MG63 (cell line): Measurements from ENCODE around the gene PALS2. TPM values are rescaled to one million over a fixed set of nuclear protein-coding genes. Genes with fewer than 3 reads are reported as not detected.

Source experiments
- DNase-seq: peaks from one replicate; pipeline ENCODE4 v3.0.0-alpha.2; 2020
- H3K27me3 ChIP-seq: fragments of 250-450 bp; sonication (Bioruptor Pico); 2 replicates; pipeline ENCODE4 v1.5.1; 2020; ENCODE audit warnings: mild to moderate bottlenecking, moderate library complexity
- H3K36me3 ChIP-seq: fragments of 250-450 bp; sonication (Bioruptor Pico); 2 replicates; pipeline ENCODE4 v1.5.1; 2020; ENCODE audit warnings: mild to moderate bottlenecking, moderate library complexity
- H3K4me3 ChIP-seq: fragments of 250-450 bp; sonication (Bioruptor Pico); 2 replicates; pipeline ENCODE4 v1.5.1; 2020; ENCODE audit warnings: mild to moderate bottlenecking, moderate library complexity
- H3K9me3 ChIP-seq: fragments of 250-450 bp; sonication (Bioruptor Pico); 2 replicates; pipeline ENCODE4 v1.5.1; 2020; ENCODE audit warnings: mild to moderate bottlenecking, moderate library complexity
- total RNA-seq: library from RNA; depleted of rRNA; stranded (reverse); fragments of >200 nt; shearing (Covaris generic); gene quantifications from 2 replicates; pipeline ENCODE4 v1.2.3, GENCODE V29; 2014; ENCODE audit warnings: low replicate concordance; rRNA removed

PALS2 gene, protein sequence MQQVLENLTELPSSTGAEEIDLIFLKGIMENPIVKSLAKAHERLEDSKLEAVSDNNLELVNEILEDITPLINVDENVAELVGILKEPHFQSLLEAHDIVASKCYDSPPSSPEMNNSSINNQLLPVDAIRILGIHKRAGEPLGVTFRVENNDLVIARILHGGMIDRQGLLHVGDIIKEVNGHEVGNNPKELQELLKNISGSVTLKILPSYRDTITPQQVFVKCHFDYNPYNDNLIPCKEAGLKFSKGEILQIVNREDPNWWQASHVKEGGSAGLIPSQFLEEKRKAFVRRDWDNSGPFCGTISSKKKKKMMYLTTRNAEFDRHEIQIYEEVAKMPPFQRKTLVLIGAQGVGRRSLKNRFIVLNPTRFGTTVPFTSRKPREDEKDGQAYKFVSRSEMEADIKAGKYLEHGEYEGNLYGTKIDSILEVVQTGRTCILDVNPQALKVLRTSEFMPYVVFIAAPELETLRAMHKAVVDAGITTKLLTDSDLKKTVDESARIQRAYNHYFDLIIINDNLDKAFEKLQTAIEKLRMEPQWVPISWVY
- total RNA-seq: 31.9 and 40.6 TPM in 2 replicates

DNA sequence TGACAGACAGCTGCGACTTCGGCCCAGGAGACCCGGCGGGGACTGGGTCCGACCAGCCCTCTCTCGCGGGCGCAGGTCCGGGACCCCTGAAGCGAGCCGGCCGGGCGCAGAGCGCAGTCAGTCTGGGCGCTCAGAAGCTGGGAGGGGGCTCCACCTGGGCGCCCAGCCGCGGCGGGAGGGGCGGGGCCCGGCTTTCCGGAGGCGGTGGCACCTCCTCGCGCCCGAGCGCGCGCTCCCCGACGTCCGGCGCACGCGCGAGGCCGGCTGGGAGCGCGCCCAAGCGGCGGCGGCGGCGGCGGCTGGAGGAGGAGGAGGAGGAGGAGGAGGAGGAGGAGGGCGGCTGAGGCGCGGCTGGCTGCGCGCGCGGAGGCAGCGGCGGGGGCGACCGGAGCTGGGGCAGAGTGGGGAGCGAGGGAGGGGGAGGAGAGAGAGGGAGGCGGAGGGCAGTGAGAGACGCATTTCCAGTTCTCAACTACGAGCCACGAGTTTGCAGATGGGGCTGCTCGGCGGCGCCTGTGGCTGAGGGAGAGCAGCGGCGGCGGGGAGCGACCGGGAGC lies at the start of gene PALS2:
Gene PALS2 (plus strand): TSS at position 456 of the 557 bp plus-strand sequence. CDS start 50,216 bp downstream, outside the sequence.
- no peaks in the 10 kb centered on the region for H3K9me3 ChIP-seq
- no peaks in the 10 kb centered on the region for H3K36me3 ChIP-seq
- peaks cover 8% of the 10 kb centered on the region for H3K27me3 ChIP-seq
- H3K4me3 ChIP-seq: peak within 1 kb of the TSS; percentile 87
- DNase-seq: peak; percentile 83

DNA sequence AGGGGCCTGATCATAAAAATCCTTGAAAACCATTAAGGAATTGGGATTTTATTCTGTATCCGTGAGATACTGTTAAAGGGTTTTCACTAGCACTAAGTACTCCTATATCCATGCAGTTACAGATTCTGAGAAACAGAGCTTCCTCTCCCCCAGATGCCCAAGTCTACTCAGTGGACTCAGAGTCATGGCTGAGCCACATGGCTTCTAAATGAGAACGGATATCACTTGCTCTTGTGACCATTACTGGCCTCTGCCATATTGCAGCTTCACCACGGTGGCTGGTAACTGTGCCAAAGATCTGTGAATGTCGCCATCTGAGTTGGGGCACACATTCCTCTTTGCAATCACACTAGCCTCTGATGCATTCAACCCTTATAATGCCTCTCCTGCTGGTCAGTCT lies 42.0 kb upstream of the PALS2 start:
- Histone ChIP-seq H3K9me3 (no peaks in the 10 kb centered on the region), H3K27me3 (peaks cover 13% of the 10 kb centered on the region; the same call in 1 of the 2 replicates), H3K4me3 (no peak overlapping the region), H3K36me3 (no peaks in the 10 kb centered on the region)
- no peak for DNase-seq

DNA sequence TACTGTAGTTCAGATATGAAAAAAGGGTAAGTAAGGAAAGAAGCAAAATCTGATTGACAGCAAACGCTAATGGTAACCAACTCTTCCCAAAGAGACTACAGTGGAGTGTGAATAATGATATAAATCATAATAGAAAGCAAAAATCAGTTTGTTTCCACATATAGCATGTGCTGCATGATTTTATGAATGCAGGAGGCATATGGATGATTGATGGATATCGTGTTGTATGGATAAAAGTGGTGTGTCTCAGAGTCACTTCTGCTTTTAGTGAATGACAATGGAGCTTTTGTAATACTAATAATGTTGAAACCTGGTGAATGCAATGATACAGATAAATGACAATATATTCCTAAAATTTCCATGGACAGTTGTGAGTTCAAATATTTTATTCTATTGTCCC lies 36.6 kb upstream of the PALS2 start:
- no peak for DNase-seq
- H3K27me3 ChIP-seq: peaks cover 6% of the 10 kb centered on the region
- no peak overlapping the region for H3K4me3 ChIP-seq
- no peaks in the 10 kb centered on the region for H3K9me3 ChIP-seq
- H3K36me3 ChIP-seq: no peaks in the 10 kb centered on the region

DNA sequence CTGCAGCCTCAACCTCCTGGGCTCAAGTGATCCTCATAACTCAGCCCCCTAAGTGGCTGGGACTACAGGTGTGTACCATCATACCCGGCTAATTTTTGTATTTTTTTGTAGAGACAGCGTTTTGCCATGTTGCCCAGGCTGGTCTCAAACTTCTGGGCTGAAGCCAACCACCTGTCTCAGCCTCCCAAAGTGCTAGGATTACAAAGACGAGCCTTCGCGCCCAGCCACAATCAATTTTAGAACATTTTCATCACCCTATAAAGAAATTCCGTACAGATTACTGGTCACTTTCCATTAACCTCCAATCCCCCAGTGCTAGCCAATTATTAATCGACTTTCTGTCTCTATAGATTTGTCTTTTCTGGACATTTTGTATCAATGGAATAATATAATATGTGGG lies 32.3 kb upstream of the PALS2 start:
- peaks cover 8% of the 10 kb centered on the region for H3K27me3 ChIP-seq
- no peak for DNase-seq
- H3K9me3 ChIP-seq: no peaks in the 10 kb centered on the region

DNA sequence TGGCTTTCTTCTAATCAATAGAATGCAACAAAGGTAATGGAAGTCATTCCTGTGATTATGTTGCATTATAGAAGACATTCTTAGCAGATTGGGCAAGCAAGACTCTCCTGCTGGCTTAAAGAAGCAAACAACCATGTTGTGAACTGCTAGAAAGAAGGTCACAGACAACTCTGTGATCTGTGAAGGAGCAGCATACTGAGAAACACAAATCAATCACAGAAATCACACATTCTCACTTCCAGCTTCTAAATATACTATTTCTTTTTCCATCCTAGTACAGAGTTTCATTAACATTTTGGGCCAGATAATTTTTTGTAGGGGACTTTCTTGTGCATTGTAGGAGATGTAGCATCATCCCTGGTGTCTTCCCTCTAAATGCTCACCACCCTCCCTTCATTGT lies 28.0 kb upstream of the PALS2 start:
- H3K9me3 ChIP-seq: no peaks in the 10 kb centered on the region
- no peaks in the 10 kb centered on the region for H3K36me3 ChIP-seq
- no peak for DNase-seq
- peaks cover 5% of the 10 kb centered on the region for H3K27me3 ChIP-seq
- no peak overlapping the region for H3K4me3 ChIP-seq

More for the DNA sequence above, 32.3 kb upstream of the PALS2 start:
- Histone ChIP-seq H3K36me3 (no peaks in the 10 kb centered on the region), H3K4me3 (no peak overlapping the region)

DNA sequence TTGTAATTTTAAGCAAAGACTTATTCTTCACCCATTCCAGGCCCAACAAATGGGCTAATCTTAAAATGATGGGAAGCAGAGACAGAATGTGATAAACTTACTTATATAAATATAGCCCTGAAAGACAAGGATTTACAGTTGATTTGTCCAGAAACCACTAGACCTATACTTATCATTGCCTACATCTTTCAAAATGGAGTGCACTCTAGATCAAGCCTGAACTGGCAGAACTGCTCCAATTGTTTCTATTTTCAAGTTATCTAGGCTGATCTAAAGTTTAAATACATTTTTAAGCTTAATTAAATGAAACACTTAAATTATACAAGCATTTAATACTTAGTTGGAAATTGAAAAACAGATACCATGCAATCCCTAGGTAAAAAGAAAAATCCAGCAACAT lies 24.9 kb upstream of the PALS2 start:
- H3K4me3 ChIP-seq: no peak overlapping the region
- no peak for DNase-seq
- no peaks in the 10 kb centered on the region for H3K36me3 ChIP-seq
- H3K9me3 ChIP-seq: no peaks in the 10 kb centered on the region
- H3K27me3 ChIP-seq: peaks cover 7% of the 10 kb centered on the region

DNA sequence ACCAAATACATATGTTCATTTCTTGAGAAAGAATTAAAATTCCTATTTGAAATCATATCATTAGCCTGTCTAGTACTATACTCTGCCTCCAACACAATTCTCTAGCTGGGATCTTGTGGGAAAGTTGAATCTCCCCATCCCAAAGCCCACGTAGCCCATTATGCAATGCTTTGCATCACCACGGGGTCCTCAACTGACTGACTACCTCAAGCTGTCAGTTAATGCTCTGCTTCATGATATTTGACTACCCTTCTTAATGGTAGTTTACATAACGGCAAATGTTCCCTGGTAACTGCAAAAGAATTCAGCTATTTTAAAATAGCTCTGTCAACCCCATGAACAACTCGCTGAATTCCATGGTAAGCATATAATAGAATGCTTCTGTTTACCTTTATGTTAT lies 23.3 kb upstream of the PALS2 start:
- Histone ChIP-seq H3K36me3 (no peaks in the 10 kb centered on the region), H3K4me3 (no peak overlapping the region), H3K27me3 (peaks cover 2% of the 10 kb centered on the region; the same call in 1 of the 2 replicates), H3K9me3 (no peaks in the 10 kb centered on the region)
- DNase-seq: no peak

DNA sequence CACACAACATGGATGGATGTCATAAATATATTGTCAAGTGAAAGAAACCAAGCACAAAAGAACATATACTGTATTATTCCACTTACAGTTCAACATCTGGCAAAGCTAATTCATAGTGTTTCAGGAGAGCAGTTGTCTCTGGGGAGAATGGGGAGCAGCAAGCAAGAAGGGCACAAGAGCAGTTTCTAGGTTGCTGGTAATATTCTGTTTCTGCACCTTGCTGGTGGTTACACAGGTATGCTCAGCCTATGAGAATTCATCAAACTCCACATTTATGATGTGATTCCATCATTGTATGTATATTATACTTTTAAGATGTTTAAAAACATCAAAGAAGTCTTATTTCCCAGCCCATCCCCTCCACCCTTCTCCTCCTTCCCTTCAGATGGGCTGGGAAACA lies 18.1 kb upstream of the PALS2 start:
- DNase-seq: no peak
- Histone ChIP-seq H3K9me3 (no peaks in the 10 kb centered on the region), H3K36me3 (no peaks in the 10 kb centered on the region), H3K27me3 (peaks cover 2% of the 10 kb centered on the region; the same call in 1 of the 2 replicates), H3K4me3 (no peak overlapping the region)

DNA sequence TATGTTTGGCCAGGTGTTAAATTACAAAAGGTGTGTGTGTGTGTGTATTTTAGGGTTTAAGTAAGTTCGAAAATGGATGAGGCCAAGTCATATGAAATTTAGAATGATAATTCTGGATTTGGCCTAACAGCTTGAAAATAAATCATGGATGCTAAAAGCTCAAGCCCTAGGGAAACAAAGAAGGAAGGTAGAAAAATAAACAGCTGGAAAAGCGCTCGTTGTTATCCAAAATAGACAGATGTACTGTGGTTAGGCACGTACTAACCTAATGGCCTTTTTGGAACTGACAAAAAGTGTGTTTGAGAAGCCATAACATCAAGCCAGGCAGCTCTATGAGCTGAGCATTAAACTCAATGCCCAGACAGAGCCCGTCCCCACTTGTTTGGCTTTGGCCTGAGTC lies 17.5 kb upstream of the PALS2 start:
- no peak overlapping the region for H3K4me3 ChIP-seq
- no peaks in the 10 kb centered on the region for H3K27me3 ChIP-seq
- no peak for DNase-seq
- no peaks in the 10 kb centered on the region for H3K36me3 ChIP-seq
- no peaks in the 10 kb centered on the region for H3K9me3 ChIP-seq

DNA sequence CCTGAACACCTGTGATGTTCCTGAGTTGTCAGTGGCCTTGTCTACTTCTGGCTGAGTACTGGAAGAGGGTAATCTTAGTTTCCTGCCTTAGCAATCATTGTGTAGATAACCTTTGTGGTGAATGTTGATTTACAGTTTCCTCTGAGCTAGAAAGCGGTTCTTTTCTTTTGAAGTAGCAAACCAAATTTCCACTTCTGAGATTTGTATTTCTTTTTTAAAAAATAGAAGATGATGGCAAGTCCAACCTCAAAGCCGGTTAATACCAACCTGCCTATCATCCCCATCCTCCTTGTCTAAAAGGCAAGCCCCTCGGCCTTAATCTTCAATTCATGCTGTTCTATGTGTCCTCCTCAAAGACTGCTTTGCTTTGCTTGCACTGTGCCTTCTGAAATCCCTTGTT lies 12.5 kb upstream of the PALS2 start:
- DNase-seq: no peak
- H3K27me3 ChIP-seq: no peaks in the 10 kb centered on the region
- no peaks in the 10 kb centered on the region for H3K9me3 ChIP-seq

DNA sequence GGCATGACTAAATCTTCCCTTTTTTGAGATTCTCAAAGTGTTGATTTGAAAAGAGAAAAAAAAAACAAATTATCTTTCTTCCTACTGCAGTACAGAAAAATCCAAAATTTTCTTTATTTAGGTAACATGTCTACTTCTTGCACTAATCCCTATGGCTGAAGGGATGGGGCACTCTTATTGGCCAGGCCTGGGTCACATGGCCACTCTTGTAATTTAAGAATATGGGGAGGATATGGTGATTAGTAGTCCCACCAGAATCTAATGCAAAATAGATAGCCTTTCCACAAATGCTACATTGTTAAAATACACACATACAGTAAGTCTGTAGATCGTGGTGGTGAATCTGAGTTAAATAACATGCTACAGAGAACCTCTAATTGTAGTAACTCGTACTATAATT lies 7.0 kb upstream of the PALS2 start:
- Histone ChIP-seq H3K27me3 (peaks cover 8% of the 10 kb centered on the region), H3K4me3 (no peak overlapping the region), H3K36me3 (no peaks in the 10 kb centered on the region), H3K9me3 (no peaks in the 10 kb centered on the region)
- DNase-seq: no peak

More for the DNA sequence above, 12.5 kb upstream of the PALS2 start:
- H3K36me3 ChIP-seq: no peaks in the 10 kb centered on the region
- H3K4me3 ChIP-seq: no peak overlapping the region

DNA sequence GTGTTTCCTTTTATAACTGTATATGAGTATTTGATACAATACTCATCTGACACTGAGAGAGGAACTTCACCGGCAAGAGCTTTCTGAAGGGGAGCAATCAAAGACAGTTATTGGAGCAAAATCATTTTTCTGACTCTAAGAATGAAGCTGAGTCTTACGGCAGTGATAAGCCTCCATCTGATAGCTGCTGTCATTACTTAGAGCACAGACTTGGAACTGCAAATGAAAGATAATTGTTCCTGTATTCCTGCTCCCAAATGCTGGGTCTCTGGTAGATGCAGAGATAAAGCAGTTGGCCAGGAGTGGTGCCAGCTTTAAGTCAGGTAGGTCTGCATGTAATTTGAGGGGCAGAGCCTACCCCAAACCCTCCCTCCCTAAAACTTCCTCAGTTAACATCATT lies 2.3 kb upstream of the PALS2 start:
- no peak for DNase-seq

DNA sequence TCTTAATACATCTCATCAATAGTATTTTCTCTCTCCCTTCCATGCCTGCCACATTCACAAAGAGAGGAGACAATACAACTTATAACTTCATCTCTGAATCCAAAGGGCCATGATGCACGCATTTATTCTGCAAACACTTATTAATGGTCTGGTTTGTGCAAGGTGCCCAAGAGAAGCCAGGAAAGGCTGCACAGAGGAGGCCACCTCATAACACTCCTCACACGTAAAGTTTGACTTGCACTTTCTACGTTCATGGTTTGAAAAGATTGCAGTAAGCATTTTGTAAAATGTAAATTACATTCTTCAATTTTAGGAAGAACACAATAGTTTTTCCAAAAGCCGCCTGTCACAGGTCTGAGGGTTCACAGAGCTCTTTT lies 1.2 kb upstream of the PALS2 start:
- H3K9me3 ChIP-seq: no peaks in the 10 kb centered on the region
- H3K36me3 ChIP-seq: no peaks in the 10 kb centered on the region
- DNase-seq: no peak
- H3K27me3 ChIP-seq: peaks cover 8% of the 10 kb centered on the region
- no peak overlapping the region; the same call in 1 of the 2 replicates for H3K4me3 ChIP-seq

More for the DNA sequence above, 2.3 kb upstream of the PALS2 start:
- Histone ChIP-seq H3K4me3 (no peak overlapping the region), H3K36me3 (no peaks in the 10 kb centered on the region), H3K27me3 (peaks cover 8% of the 10 kb centered on the region), H3K9me3 (no peaks in the 10 kb centered on the region)

DNA sequence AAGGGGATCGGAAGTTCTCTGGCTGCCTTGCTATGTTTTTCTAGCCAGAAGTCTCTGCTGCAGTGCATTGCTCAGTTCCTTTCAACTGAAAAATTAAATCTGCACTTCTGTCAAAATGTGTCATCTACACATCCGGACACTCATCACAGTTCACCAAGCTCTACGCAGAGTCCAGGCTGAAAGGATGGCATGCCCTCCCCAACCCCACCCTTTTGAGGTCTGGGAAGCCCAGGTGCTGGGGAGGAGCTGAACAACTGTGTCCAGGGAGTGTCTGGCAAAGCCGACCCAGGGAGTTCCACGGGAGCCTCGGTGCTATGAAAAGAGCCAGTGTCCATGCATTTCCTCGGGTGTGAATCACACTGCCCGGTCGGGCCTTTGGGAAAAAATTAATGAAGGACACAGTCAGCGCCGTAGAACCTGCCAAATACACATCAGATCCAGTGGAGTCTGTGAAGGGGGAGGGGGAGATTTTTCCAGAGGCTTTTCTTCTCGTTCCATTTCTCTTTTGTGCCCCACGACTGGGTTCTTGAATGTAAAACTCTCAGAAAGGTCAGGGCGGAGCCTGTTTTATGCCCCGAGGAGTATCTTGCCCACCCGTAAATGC lies 757 bp upstream of the PALS2 start:
- Histone ChIP-seq H3K9me3 (no peaks in the 10 kb centered on the region), H3K27me3 (peaks cover 8% of the 10 kb centered on the region), H3K4me3 (peak overlapping the region; percentile 81), H3K36me3 (no peaks in the 10 kb centered on the region)
- DNase-seq: peak; percentile 65

DNA sequence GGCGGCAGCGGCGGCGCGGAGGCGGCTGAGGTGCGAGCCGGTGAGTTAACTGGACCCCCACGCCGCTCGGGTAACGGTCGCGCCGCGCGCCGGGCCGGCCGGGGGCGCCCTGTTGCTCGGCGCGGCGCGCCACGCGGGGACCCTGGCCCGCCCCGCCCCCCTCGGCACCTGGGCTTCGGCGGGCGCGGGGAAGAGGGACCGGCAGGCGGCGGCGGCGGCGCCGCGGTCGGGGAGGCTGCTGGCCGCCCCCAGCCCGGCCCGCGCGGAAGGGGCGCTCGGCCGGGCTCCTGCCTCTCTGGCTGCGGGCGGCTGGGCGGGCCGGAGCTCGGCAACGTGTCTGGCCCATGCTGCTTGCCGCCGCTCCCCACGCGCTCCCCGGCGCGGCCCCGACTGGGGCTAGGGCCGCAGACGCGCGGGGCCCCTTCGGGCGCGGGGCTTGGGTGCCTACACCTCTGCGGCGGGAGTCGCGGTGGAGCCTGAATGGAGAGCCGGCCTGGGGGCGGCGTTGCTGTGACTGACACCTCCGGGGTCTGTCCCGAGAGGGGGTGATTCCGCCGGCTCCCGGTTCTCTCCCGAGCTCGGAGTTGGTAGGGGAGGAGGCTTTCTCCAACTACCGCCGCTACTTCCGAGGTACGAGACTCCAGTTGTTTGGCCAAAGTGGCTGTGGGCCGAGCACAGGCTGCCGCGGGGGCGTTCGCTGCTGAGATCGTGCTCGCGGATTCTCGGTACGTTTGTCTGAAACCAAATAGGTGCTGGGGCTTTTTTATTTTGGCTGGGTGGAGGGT lies 494 bp downstream of the PALS2 start:
- Histone ChIP-seq H3K27me3 (peaks cover 8% of the 10 kb centered on the region), H3K4me3 (peak overlapping the region; percentile 87), H3K9me3 (no peaks in the 10 kb centered on the region), H3K36me3 (no peaks in the 10 kb centered on the region)
- peak; percentile 64 for DNase-seq

DNA sequence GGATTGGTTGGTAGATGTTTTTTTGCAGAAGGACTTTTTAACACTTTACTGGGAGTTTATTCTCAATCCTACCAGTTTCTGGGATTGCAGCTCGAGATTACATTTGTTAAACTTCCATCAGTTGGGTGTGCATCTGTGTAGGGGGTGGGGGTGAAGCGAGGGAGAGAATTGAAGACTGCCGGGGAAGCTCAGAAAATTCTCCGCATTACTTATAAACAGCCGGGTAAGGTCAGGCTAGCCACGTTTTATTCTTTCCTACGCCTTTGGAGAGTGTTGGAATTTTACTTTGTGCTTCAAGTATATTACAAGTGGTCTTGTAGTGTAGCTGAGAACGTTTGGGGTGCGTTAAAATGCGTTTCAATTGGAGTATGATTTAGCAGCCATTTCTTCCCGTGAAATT lies 1.1 kb downstream of the PALS2 start:
- no peaks in the 10 kb centered on the region for H3K9me3 ChIP-seq
- no peaks in the 10 kb centered on the region for H3K36me3 ChIP-seq
- H3K4me3 ChIP-seq: peak overlapping the region; percentile 87
- peaks cover 8% of the 10 kb centered on the region for H3K27me3 ChIP-seq
- peak; percentile 13 for DNase-seq

DNA sequence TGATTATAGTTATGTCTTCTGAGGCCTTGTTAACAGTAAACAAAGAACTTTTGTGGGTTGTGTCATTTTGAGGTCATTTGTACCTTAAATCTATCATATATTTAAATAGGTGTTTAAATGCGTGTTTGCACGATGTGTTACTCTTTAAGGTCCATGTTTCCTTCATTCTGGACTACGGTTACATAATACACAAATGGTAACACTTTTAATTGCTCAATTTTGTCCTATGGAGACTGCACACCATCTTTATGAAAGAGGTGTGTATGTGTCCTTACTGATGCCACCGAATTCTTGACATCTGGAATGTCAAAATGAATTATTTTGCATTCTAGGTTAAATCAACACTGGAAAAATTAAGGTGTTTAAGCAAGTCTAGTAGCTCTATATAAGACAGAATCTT lies 1.7 kb downstream of the PALS2 start:
- no peak for DNase-seq
- no peaks in the 10 kb centered on the region for H3K36me3 ChIP-seq
- H3K9me3 ChIP-seq: no peaks in the 10 kb centered on the region
- peak overlapping the region; percentile 87 for H3K4me3 ChIP-seq
- peaks cover 8% of the 10 kb centered on the region for H3K27me3 ChIP-seq
